D721Med (cell line): Measurements from ENCODE around the gene CBLB.

Experiments
- DNase-seq: peaks from one replicate; pipeline ENCODE4 v3.0.0; 2011; ENCODE audit warnings: low spot score; ENCODE audit not compliant: insufficient read length
- FAIRE-seq: peaks from 2 replicates; lab custom pipeline; 2011; peaks lifted over from hg19 to GRCh38; lab: Jason Lieb, UNC
- CTCF ChIP-seq: IDR thresholded peaks from 2 replicates; pipeline ENCODE4 v1.5.1; 2012; ENCODE audit warnings: mild to moderate bottlenecking, control low read depth; ENCODE audit not compliant: insufficient read depth; ENCODE audit errors: missing control alignments

Gene CBLB

GRCh38 chr3:105785803-105786202 is 83.0 kb downstream of the CBLB start:
- DNase-seq (no peak), FAIRE-seq (no peak)
- TF ChIP-seq CTCF: no peak

GRCh38 chr3:105783631-105784030 is 85.2 kb downstream of the CBLB start:
- DNase-seq (no peak), FAIRE-seq (no peak)
- no peak for TF ChIP-seq CTCF

- no peak for FAIRE-seq
- TF ChIP-seq CTCF: no peak
- no peak for DNase-seq
Observed at GRCh38 chr3:105781871-105782270, 86.9 kb downstream of the CBLB start.

- no peak for DNase-seq
- FAIRE-seq: no peak
- no peak for TF ChIP-seq CTCF
Observed at GRCh38 chr3:105780107-105780506, 88.7 kb downstream of the CBLB start.

GRCh38 chr3:105775368-105775767 is 93.4 kb downstream of the CBLB start:
- DNase-seq: no peak
- FAIRE-seq: no peak
- TF ChIP-seq CTCF: no peak

GRCh38 chr3:105774444-105775180 is 94.2 kb downstream of the CBLB start:
- no peak for TF ChIP-seq CTCF
- no peak for FAIRE-seq
- no peak for DNase-seq

- FAIRE-seq (no peak), DNase-seq (no peak)
- no peak for TF ChIP-seq CTCF
Observed at GRCh38 chr3:105773291-105773690, 95.5 kb downstream of the CBLB start.
